H1 (cell line): ENCODE data around the gene C16orf90. TPM values are rescaled to one million over a fixed set of nuclear protein-coding genes. Genes with fewer than 3 reads are reported as not detected.

Source experiments
- ATF3 ChIP-seq: IDR thresholded peaks from 2 replicates; pipeline ENCODE4 v1.6.1; 2011; ENCODE audit warnings: low read depth, mild to moderate bottlenecking, low read length; ENCODE audit not compliant: insufficient read depth
- CTBP2 ChIP-seq: IDR thresholded peaks from 2 replicates; pipeline ENCODE4 v1.7.0; 2011; ENCODE audit warnings: borderline replicate concordance, mild to moderate bottlenecking, moderate library complexity, mixed read lengths, low read length; ENCODE audit not compliant: insufficient read depth, insufficient read length
- JUN ChIP-seq: IDR thresholded peaks from 2 replicates; pipeline ENCODE4 v1.6.1; 2011; ENCODE audit warnings: low read depth, mild to moderate bottlenecking, improper control_type of control experiment, low read length
- POLR2AphosphoS5 ChIP-seq: IDR thresholded peaks from 2 replicates; pipeline ENCODE4 v1.6.1; 2011; ENCODE audit warnings: low read depth, low read length
- POU5F1 ChIP-seq: IDR thresholded peaks from 2 replicates; pipeline ENCODE4 v1.6.1; 2011; ENCODE audit warnings: low read depth, mild to moderate bottlenecking, low read length, moderate library complexity
- TCF12 ChIP-seq: IDR thresholded peaks from 2 replicates; pipeline ENCODE4 v1.6.1; 2011; ENCODE audit warnings: low read depth, mild to moderate bottlenecking, low read length
- polyA plus RNA-seq, 7 experiments: library from polyadenylated mRNA; depleted of rRNA in 3 of 7; stranded (reverse) in 5 of 7; unstranded in 2 of 7; fragments of >200 nt in 5 of 7; fragments of 200-250 nt in 2 of 7; gene quantifications; 1 replicate in 5 of 7; 2 replicates in 1 of 7; 4 replicates in 1 of 7; pipeline versions ENCODE4 v1.2.1 to v1.2.3, GENCODE V29; 2011 to 2013; ENCODE audit warnings: missing spikeins in 2 of 7, mixed read lengths in 2 of 7
- total RNA-seq: library from RNA; stranded (reverse); fragmentation: NEBNext Ultra II Directional; extraction: Animal tissue kit (Norgen Biotek cat#: 25700); gene quantifications from 2 replicates; pipeline ENCODE4 v1.2.1, GENCODE V29; 2021

C16orf90 gene
- total and polyA plus RNA-seq, 2 of the 8 experiments (the other 6 are each of a cell fraction or from before 2014, with no cell fraction given): not detected

- no peak for TF ChIP-seq POLR2AphosphoS5
- no peak for TF ChIP-seq ATF3
- TF ChIP-seq JUN: no peak
- TF ChIP-seq TCF12: no peak
- TF ChIP-seq CTBP2: no peak
- TF ChIP-seq POU5F1: no peak
Observed at GRCh38 chr16:3471518-3472176, 23.6 kb downstream of the C16orf90 start (continued).
